Activated T-helper 2 cell treated with anti-CD3 and anti-CD28 coated beads, Interferon-gamma antibody, Interleukin-2, Interleukin-4, amounts not matched to agents 10 μg/mL and 5 μg/mL and 100 μg/mL, durations not matched to agents 14 hours and 24 hours and 36 hours (primary cell): ENCODE data around the gene SNRK. TPM values are rescaled to one million over a fixed set of nuclear protein-coding genes. Genes with fewer than 3 reads are reported as not detected.
A peak's percentile ranks its signal among the peaks of the same experiment; 100 is the strongest.
"Not testable (repeated sequence)": the region's sequence is repeated elsewhere in the genome, so short reads cannot be mapped to it uniquely, and the experiment has no call there.

ENCODE experiments used
- DNase-seq: peaks from one replicate; pipeline ENCODE4 v3.0.0; 2021; ENCODE audit warnings: low spot score
- H3K27ac Mint-ChIP-seq: one replicate; pipeline ENCODE4 v1.8.0; 2021; ENCODE audit warnings: mixed read lengths
- H3K27me3 Mint-ChIP-seq: one replicate; pipeline ENCODE4 v1.8.0; 2021; ENCODE audit warnings: low read depth, mixed read lengths
- H3K36me3 Mint-ChIP-seq: one replicate; pipeline ENCODE4 v1.8.0; 2021; ENCODE audit warnings: low read depth, mixed read lengths
- H3K4me1 Mint-ChIP-seq: one replicate; pipeline ENCODE4 v1.8.0; 2021; ENCODE audit warnings: low read depth, mixed read lengths
- H3K4me3 Mint-ChIP-seq: one replicate; pipeline ENCODE4 v1.8.0; 2021; ENCODE audit warnings: low read depth, mild to moderate bottlenecking, moderate library complexity, mixed read lengths
- H3K9me3 Mint-ChIP-seq: one replicate; pipeline ENCODE4 v1.8.0; 2021; ENCODE audit warnings: mixed read lengths
- intact Hi-C: fragments of 100-400 bp; cut with micrococcal nuclease; formaldehyde crosslinking; loops from one replicate; pipeline ENCODE4 v1.15.1; 2023
- total RNA-seq: library from RNA; stranded (reverse); gene quantifications from 2 replicates; pipeline ENCODE4 v1.2.3, GENCODE V29; 2022

The SNRK gene
- total RNA-seq, 1 donor from 2014 or later, result 28.7 TPM

GRCh38 chr3:43344520-43344919 is 58.2 kb downstream of the SNRK start:
- peaks cover 56% of the 10 kb centered on the region for H3K4me1 Mint-ChIP-seq
- DNase-seq, result no peak
- H3K4me3 Mint-ChIP-seq, result no peak overlapping the region
- intact Hi-C loops, result no loop called here
- peaks cover 5% of the 10 kb centered on the region for H3K9me3 Mint-ChIP-seq
- H3K36me3 Mint-ChIP-seq, result peaks cover 91% of the 10 kb centered on the region
- no peaks in the 10 kb centered on the region for H3K27me3 Mint-ChIP-seq
- peak overlapping the region; percentile 67 for H3K27ac Mint-ChIP-seq

GRCh38 chr3:43345246-43345645 is 58.9 kb downstream of the SNRK start:
- H3K4me1 Mint-ChIP-seq, result peaks cover 56% of the 10 kb centered on the region
- peaks cover 92% of the 10 kb centered on the region for H3K36me3 Mint-ChIP-seq
- peaks cover under 1% of the 10 kb centered on the region for H3K9me3 Mint-ChIP-seq
- peak overlapping the region; percentile 85 for H3K27ac Mint-ChIP-seq
- H3K27me3 Mint-ChIP-seq, result no peaks in the 10 kb centered on the region
- H3K4me3 Mint-ChIP-seq, result no peak overlapping the region
- intact Hi-C loops, result loop anchor here (5.0 kb wide), 1 partner anchor 42 kb away; no protein-coding TSS in a partner anchor
- DNase-seq, result no peak

GRCh38 chr3:43345877-43346276 is 59.5 kb downstream of the SNRK start:
- intact Hi-C loops, result loop anchor here (1.0 to 5.0 kb wide), 3 partner anchors 19 to 58 kb away; no protein-coding TSS in a partner anchor
- peak overlapping the region; percentile 20 for H3K4me3 Mint-ChIP-seq
- no peaks in the 10 kb centered on the region for H3K27me3 Mint-ChIP-seq
- peak overlapping the region; percentile 85 for H3K27ac Mint-ChIP-seq
- DNase-seq, result no peak
- H3K36me3 Mint-ChIP-seq, result peaks cover 92% of the 10 kb centered on the region
- H3K4me1 Mint-ChIP-seq, result peaks cover 56% of the 10 kb centered on the region
- no peaks in the 10 kb centered on the region for H3K9me3 Mint-ChIP-seq

GRCh38 chr3:43346978-43347749 is 60.8 kb downstream of the SNRK start:
- Mint-ChIP-seq H3K4me3 (peak overlapping the region; percentile 6), H3K9me3 (peaks cover 12% of the 10 kb centered on the region), H3K27me3 (no peaks in the 10 kb centered on the region), H3K36me3 (peaks cover 94% of the 10 kb centered on the region), H3K4me1 (peaks cover 57% of the 10 kb centered on the region), H3K27ac (peak overlapping the region; percentile 87)
- intact Hi-C loops, result loop anchor here (1.0 to 5.0 kb wide), 3 partner anchors 20 to 59 kb away; no protein-coding TSS in a partner anchor
- peak; percentile 42 for DNase-seq

GRCh38 chr3:43347774-43348173 is 61.4 kb downstream of the SNRK start:
- no peak overlapping the region for H3K4me3 Mint-ChIP-seq
- DNase-seq, result no peak
- intact Hi-C loops, result loop anchor here (2.0 to 5.0 kb wide), 2 partner anchors 21 to 40 kb away; no protein-coding TSS in a partner anchor
- no peaks in the 10 kb centered on the region for H3K27me3 Mint-ChIP-seq
- peaks cover 94% of the 10 kb centered on the region for H3K36me3 Mint-ChIP-seq
- peaks cover 52% of the 10 kb centered on the region for H3K4me1 Mint-ChIP-seq
- peak overlapping the region; percentile 87 for H3K27ac Mint-ChIP-seq
- H3K9me3 Mint-ChIP-seq, result peaks cover 18% of the 10 kb centered on the region

- DNase-seq, result no peak
- Mint-ChIP-seq H3K27me3 (no peaks in the 10 kb centered on the region), H3K9me3 (peaks cover 24% of the 10 kb centered on the region), H3K36me3 (peaks cover 95% of the 10 kb centered on the region), H3K4me3 (no peak overlapping the region), H3K27ac (no peak overlapping the region), H3K4me1 (peaks cover 52% of the 10 kb centered on the region)
- intact Hi-C loops, result loop anchor here (5.0 kb wide), 1 partner anchor 39 kb away; no protein-coding TSS in a partner anchor
Measured at GRCh38 chr3:43348350-43348749, 62.0 kb downstream of the SNRK start.

- no peak overlapping the region for H3K4me3 Mint-ChIP-seq
- H3K27ac Mint-ChIP-seq, result peak overlapping the region; percentile 74
- no peaks in the 10 kb centered on the region for H3K27me3 Mint-ChIP-seq
- intact Hi-C loops, result loop anchor here (5.0 kb wide), 1 partner anchor 38 kb away; no protein-coding TSS in a partner anchor
- H3K4me1 Mint-ChIP-seq, result peaks cover 46% of the 10 kb centered on the region
- DNase-seq, result no peak
- peaks cover 94% of the 10 kb centered on the region for H3K36me3 Mint-ChIP-seq
- H3K9me3 Mint-ChIP-seq, result peaks cover 30% of the 10 kb centered on the region
Measured at GRCh38 chr3:43348852-43349574, 62.7 kb downstream of the SNRK start.

GRCh38 chr3:43349716-43350115 is 63.4 kb downstream of the SNRK start:
- peaks cover 37% of the 10 kb centered on the region for H3K9me3 Mint-ChIP-seq
- H3K27me3 Mint-ChIP-seq, result no peaks in the 10 kb centered on the region
- peaks cover 41% of the 10 kb centered on the region for H3K4me1 Mint-ChIP-seq
- H3K27ac Mint-ChIP-seq, result no peak overlapping the region
- DNase-seq, result no peak
- peaks cover 94% of the 10 kb centered on the region for H3K36me3 Mint-ChIP-seq
- H3K4me3 Mint-ChIP-seq, result no peak overlapping the region
- intact Hi-C loops, result loop anchor here (5.0 kb wide), 1 partner anchor 38 kb away; no protein-coding TSS in a partner anchor

GRCh38 chr3:43353393-43353792 is 67.1 kb downstream of the SNRK start:
- Mint-ChIP-seq H3K36me3 (peaks cover 81% of the 10 kb centered on the region), H3K27me3 (no peaks in the 10 kb centered on the region), H3K4me3 (no peak overlapping the region), H3K27ac (no peak overlapping the region), H3K9me3 (peaks cover 64% of the 10 kb centered on the region), H3K4me1 (peaks cover 11% of the 10 kb centered on the region)
- intact Hi-C loops, result no loop called here
- no peak for DNase-seq

- intact Hi-C loops, result no loop called here
- no peak for DNase-seq
- Mint-ChIP-seq H3K4me1 (peaks cover 4% of the 10 kb centered on the region), H3K9me3 (peaks cover 64% of the 10 kb centered on the region), H3K4me3 (no peak overlapping the region), H3K27ac (no peak overlapping the region), H3K27me3 (no peaks in the 10 kb centered on the region), H3K36me3 (peaks cover 74% of the 10 kb centered on the region)
Measured at GRCh38 chr3:43353923-43354670, 67.8 kb downstream of the SNRK start.

GRCh38 chr3:43356033-43356432 is 69.7 kb downstream of the SNRK start:
- intact Hi-C loops, H3K4me3 Mint-ChIP-seq, H3K4me1 Mint-ChIP-seq, DNase-seq, H3K27ac Mint-ChIP-seq, H3K27me3 Mint-ChIP-seq: not testable (repeated sequence)
- Mint-ChIP-seq H3K9me3 (peaks cover 64% of the 10 kb centered on the region), H3K36me3 (peaks cover 55% of the 10 kb centered on the region)

- Mint-ChIP-seq H3K36me3 (peaks cover 6% of the 10 kb centered on the region), H3K9me3 (peaks cover 14% of the 10 kb centered on the region), H3K4me1 (no peaks in the 10 kb centered on the region), H3K27me3 (no peaks in the 10 kb centered on the region), H3K27ac (no peak overlapping the region), H3K4me3 (no peak overlapping the region)
- intact Hi-C loops, result no loop called here
- DNase-seq, result no peak
Measured at GRCh38 chr3:43361077-43361476, 74.7 kb downstream of the SNRK start.
